RWPE2 (cell line): ENCODE results near the gene GBE1.

Experiments used
- ATAC-seq: fragments of 200-7000 bp; cut with Tn5 transposase; 3 replicates; pipeline ENCODE4 v1.9.1; 2021; ENCODE audit warnings: low read depth
- DNase-seq: peaks from one replicate; pipeline ENCODE4 v3.0.0-alpha.2; 2020; ENCODE audit warnings: low spot score
- H3K27ac ChIP-seq: fragments of 450-650 bp; 2 replicates; pipeline ENCODE4 v1.5.1; 2017; ENCODE audit warnings: mild to moderate bottlenecking; ENCODE audit not compliant: poor library complexity, severe bottlenecking
- H3K27me3 ChIP-seq: fragments of 250-450 bp; sonication (Bioruptor Pico); 2 replicates; pipeline ENCODE4 v1.5.1; 2021; ENCODE audit warnings: mild to moderate bottlenecking, moderate library complexity; ENCODE audit not compliant: insufficient read depth, poor library complexity, severe bottlenecking
- H3K36me3 ChIP-seq: fragments of 250-450 bp; sonication (Bioruptor Pico); 2 replicates; pipeline ENCODE4 v1.5.1; 2020; ENCODE audit warnings: low read depth, mild to moderate bottlenecking, moderate library complexity
- H3K4me1 ChIP-seq: fragments of 250-450 bp; sonication (Bioruptor Pico); 2 replicates; pipeline ENCODE4 v1.5.1; 2021; ENCODE audit warnings: mild to moderate bottlenecking, moderate library complexity; ENCODE audit not compliant: insufficient read depth, poor library complexity, severe bottlenecking
- H3K4me3 ChIP-seq: fragments of 250-450 bp; sonication (Bioruptor Pico); 2 replicates; pipeline ENCODE4 v1.5.1; 2021; ENCODE audit warnings: mild to moderate bottlenecking, moderate library complexity; ENCODE audit not compliant: severe bottlenecking
- H3K9me3 ChIP-seq: fragments of 250-450 bp; sonication (Bioruptor Pico); 2 replicates; pipeline ENCODE4 v1.5.1; 2021; ENCODE audit warnings: mild to moderate bottlenecking, moderate library complexity; ENCODE audit not compliant: severe bottlenecking
- TF ChIP-seq, protein P1 (sequence below): fragments of 450-650 bp; IDR thresholded peaks from one replicate; pipeline ENCODE4 v1.5.1; 2017; ENCODE audit warnings: mild to moderate bottlenecking, moderate library complexity; ENCODE audit not compliant: poor library complexity, severe bottlenecking

GBE1 gene

DNA sequence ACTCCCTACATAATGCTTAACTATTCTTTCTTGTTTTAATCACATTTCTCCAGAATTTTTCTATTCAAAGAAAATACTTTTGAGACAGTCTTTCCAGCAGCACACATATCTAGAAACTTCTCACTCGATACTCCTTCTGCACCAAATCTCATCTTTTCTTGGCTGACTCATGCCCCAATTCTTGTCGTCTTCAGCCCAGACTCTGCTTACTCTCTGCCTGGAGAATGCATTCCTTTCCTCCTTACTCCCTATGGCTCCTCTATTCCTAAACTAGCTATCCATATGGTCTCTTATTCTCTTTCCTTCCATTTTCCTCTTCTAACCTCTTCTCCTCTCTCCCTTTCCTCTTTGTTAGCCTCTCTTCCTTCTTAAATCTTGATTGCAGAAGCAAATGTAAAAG, 158.7 kb downstream of the GBE1 start:
- no peak for ATAC-seq
- no peak overlapping the region for H3K4me3 ChIP-seq
- no peaks in the 10 kb centered on the region for H3K27me3 ChIP-seq
- H3K27ac ChIP-seq, result no peak overlapping the region
- no peaks in the 10 kb centered on the region for H3K9me3 ChIP-seq
- peaks cover 6% of the 10 kb centered on the region for H3K36me3 ChIP-seq
- DNase-seq, result no peak
- TF ChIP-seq, protein P1, sequence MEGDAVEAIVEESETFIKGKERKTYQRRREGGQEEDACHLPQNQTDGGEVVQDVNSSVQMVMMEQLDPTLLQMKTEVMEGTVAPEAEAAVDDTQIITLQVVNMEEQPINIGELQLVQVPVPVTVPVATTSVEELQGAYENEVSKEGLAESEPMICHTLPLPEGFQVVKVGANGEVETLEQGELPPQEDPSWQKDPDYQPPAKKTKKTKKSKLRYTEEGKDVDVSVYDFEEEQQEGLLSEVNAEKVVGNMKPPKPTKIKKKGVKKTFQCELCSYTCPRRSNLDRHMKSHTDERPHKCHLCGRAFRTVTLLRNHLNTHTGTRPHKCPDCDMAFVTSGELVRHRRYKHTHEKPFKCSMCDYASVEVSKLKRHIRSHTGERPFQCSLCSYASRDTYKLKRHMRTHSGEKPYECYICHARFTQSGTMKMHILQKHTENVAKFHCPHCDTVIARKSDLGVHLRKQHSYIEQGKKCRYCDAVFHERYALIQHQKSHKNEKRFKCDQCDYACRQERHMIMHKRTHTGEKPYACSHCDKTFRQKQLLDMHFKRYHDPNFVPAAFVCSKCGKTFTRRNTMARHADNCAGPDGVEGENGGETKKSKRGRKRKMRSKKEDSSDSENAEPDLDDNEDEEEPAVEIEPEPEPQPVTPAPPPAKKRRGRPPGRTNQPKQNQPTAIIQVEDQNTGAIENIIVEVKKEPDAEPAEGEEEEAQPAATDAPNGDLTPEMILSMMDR, result no peak
- H3K4me1 ChIP-seq, result no peaks in the 10 kb centered on the region

DNA sequence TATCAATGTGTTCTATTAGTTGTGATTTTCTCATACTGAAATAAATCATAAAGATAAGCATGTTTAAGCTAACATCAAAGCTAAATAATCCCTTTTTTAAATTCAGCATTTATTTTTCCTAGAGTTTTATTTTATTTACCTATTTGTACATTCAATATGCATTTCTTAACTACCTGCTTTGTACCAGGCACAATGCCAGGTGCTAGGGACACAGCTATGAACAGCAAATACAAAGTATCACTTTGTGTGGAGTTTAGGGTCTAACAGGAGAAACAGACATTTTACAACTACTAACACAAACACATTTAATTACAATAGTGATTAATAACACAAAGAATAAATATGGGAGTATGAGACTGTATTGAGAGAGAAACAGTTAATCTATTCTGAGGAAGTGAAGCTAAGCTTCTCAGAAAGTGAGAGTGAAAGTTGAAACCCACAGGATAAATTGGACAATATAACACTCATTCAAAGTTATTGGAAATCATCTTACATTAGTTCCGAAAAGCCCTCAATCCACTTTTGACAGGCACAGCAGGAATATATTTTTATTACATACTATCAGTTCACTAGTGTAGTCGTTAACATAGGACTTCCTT, 159.6 kb downstream of the GBE1 start:
- TF ChIP-seq, protein P1, result no peak
- Histone ChIP-seq H3K36me3 (peaks cover 3% of the 10 kb centered on the region; the same call in 1 of the 2 replicates), H3K4me1 (no peaks in the 10 kb centered on the region), H3K27ac (no peak overlapping the region), H3K27me3 (no peaks in the 10 kb centered on the region), H3K9me3 (no peaks in the 10 kb centered on the region), H3K4me3 (no peak overlapping the region)
- DNase-seq (no peak), ATAC-seq (no peak)

DNA sequence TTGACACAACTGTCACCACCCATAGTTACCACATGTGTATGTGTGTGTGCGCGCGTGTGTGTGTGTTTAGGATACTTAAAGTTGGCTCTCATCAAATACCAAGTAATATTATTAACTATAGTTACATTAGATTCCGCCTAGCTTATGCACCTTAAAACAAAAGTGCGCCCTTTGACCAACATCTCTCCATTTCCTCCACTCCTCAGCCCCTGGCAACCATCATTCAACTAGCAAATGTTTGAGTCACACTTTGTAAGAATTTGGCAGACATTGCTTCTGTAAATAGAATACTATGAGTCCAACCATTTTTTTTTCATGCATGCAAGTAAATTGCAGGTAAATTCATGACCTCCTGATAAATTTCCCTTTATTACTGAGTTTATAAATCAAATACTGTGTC, 169.3 kb downstream of the GBE1 start:
- Histone ChIP-seq H3K4me3 (no peak overlapping the region), H3K9me3 (no peaks in the 10 kb centered on the region), H3K27ac (no peak overlapping the region), H3K27me3 (no peaks in the 10 kb centered on the region), H3K4me1 (no peaks in the 10 kb centered on the region), H3K36me3 (peaks cover 25% of the 10 kb centered on the region)
- no peak for DNase-seq
- no peak for ATAC-seq
- TF ChIP-seq, protein P1, result no peak

DNA sequence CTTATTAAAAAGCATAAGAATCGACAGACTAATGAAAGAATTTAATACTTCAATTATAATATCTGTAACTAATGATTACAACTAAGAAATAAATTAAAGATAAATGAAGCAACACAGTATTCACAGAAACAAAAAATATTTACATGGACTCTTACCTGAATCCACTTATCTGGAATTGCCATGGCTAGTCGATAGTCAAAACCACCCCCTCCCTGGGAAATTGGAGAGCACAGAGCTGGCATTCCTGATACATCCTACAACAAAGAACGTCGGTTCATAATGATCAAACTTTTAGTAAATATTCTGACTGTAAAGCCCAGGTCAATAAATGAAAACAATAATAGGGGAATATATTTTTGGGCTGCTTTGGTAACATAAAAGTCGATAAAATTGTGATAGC, 175.5 kb downstream of the GBE1 start:
- Histone ChIP-seq H3K4me3 (no peak overlapping the region), H3K36me3 (peaks cover 16% of the 10 kb centered on the region), H3K9me3 (no peaks in the 10 kb centered on the region), H3K4me1 (no peaks in the 10 kb centered on the region), H3K27ac (no peak overlapping the region), H3K27me3 (no peaks in the 10 kb centered on the region)
- TF ChIP-seq, protein P1, result no peak
- DNase-seq (no peak), ATAC-seq (no peak)

DNA sequence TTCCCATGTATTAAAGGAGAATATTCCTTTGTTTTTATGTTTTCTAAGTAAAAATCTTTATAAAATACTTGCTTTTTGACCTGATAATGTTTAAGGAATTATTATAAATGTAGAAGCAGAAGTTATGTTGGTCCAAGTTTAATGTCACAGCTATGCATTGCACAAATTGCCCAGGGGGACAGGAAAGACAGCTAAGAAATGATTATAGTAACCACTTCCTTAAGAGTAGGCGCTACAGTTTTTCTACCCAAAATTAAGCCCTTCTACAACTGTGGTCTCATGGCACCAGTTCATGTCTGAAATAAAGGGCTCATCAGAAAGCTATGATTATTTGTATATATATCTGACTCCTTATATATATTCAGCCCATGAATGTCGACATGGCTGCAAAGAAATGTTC, 176.4 kb downstream of the GBE1 start:
- Histone ChIP-seq H3K27me3 (no peaks in the 10 kb centered on the region), H3K9me3 (no peaks in the 10 kb centered on the region), H3K4me3 (no peak overlapping the region), H3K36me3 (peaks cover 16% of the 10 kb centered on the region), H3K27ac (no peak overlapping the region), H3K4me1 (no peaks in the 10 kb centered on the region)
- no peak for DNase-seq
- no peak for ATAC-seq
- TF ChIP-seq, protein P1, result no peak
